ENCODE measurements around the gene EPN3.

EPN3 gene

DNA sequence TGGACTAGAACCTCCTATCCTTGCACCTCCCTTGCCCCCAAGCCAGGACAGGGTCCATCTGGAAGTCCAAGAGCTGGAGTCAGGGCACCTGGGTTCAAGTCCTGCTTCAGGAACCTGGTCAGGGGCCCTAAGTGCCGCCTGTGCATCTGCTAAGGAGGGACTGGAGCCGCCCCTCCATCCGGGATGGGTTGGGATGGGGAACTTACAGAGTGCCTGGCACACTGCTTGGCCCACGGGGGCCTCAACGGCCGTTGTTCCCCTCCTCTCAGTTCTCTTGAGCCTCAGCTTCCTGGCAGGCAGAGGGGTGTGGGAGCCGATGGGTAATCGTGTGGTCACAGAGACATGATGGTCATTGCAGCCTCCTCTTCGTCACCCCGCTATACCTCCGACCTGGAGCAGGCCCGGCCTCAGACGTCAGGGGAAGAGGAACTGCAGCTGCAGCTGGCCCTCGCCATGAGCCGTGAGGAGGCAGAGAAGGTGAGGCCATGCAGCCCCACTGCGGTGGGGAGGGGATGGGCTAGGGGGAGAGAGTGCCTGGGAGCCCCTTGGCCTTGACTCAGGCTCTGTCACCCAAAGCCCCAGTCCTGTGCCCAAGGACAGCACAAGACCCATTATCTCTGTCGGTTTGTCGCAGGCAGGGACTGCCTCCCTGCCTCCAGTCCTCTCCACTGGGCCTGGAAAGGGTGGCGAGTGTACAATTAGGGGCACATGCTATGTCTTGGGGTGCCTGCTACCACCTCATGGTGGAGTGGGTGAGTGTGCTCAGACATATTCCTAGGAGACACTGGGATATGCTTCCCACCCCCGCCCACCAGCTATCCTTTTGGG is 5.4 kb downstream of the EPN3 start:
- Histone ChIP-seq H3K9me3 (ENCODE audit: control insufficient read depth, low read depth, low read length) (no peaks in the 10 kb centered on the region), H3K36me3 (ENCODE audit: control insufficient read depth, low read depth, low read length) (no peaks in the 10 kb centered on the region), H3K27ac (ENCODE audit: low read length) (no peak overlapping the region), H3K27me3 (ENCODE audit: control insufficient read depth, insufficient read depth, low read length) (peaks cover 30% of the 10 kb centered on the region), H3K4me3 (ENCODE audit: low read length) (no peak overlapping the region), H3K9ac (ENCODE audit: low read length) (no peak overlapping the region), H3K4me1 (ENCODE audit: control insufficient read depth, low read depth, low read length) (peaks cover 17% of the 10 kb centered on the region)

- Histone ChIP-seq H3K4me1 (ENCODE audit: control insufficient read depth, low read depth, low read length) (peaks cover 16% of the 10 kb centered on the region), H3K36me3 (ENCODE audit: control insufficient read depth, low read depth, low read length) (no peaks in the 10 kb centered on the region), H3K9me3 (ENCODE audit: control insufficient read depth, low read depth, low read length) (no peaks in the 10 kb centered on the region), H3K4me3 (ENCODE audit: low read length) (no peak overlapping the region), H3K27me3 (ENCODE audit: control insufficient read depth, insufficient read depth, low read length) (peaks cover 21% of the 10 kb centered on the region), H3K27ac (ENCODE audit: low read length) (no peak overlapping the region), H3K9ac (ENCODE audit: low read length) (no peak overlapping the region)
Measured at GRCh38 chr17:50538549-50539410, 6.2 kb downstream of the EPN3 start.

GRCh38 chr17:50539762-50540559 is 7.4 kb downstream of the EPN3 start:
- Histone ChIP-seq H3K9me3 (ENCODE audit: control insufficient read depth, low read depth, low read length) (no peaks in the 10 kb centered on the region), H3K36me3 (ENCODE audit: control insufficient read depth, low read depth, low read length) (no peaks in the 10 kb centered on the region), H3K4me3 (ENCODE audit: low read length) (no peak overlapping the region), H3K4me1 (ENCODE audit: control insufficient read depth, low read depth, low read length) (peaks cover 16% of the 10 kb centered on the region), H3K9ac (ENCODE audit: low read length) (no peak overlapping the region), H3K27ac (ENCODE audit: low read length) (no peak overlapping the region), H3K27me3 (ENCODE audit: control insufficient read depth, insufficient read depth, low read length) (peaks cover 11% of the 10 kb centered on the region)

DNA sequence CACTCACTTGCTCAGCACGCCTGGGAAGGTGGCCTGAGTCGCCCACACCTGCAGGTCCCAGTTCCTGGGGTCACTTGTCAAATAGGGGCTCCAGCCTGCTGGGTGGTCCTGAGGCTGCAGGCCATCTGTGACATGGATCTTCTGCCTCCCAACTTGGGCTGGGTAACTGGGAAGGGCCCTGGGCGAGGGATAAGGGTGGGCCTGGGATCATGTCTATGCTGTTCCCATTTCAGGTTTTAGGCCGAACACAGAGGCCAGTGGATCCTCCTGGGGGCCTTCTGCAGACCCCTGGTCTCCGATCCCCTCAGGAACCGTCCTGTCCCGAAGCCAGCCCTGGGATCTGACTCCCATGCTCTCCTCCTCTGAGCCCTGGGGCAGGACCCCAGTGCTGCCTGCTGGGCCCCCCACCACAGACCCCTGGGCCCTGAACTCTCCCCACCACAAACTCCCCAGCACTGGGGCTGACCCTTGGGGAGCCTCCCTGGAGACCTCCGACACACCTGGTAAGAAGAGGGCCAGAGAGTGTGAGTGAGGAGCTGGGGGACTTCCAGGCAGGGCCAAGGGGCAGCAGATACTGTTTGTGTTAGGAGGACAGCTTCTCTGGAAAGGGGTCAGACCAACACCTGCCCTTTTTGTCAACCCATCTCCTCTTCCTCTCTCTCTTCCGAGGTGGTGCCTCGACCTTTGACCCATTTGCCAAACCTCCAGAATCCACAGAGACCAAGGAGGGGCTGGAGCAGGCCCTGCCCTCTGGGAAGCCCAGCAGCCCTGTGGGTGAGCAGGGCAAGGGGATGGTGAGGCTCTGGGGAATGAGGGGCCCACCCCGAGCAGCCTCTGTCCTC is 8.2 kb downstream of the EPN3 start:
- Histone ChIP-seq H3K4me1 (ENCODE audit: control insufficient read depth, low read depth, low read length) (peaks cover 16% of the 10 kb centered on the region), H3K36me3 (ENCODE audit: control insufficient read depth, low read depth, low read length) (no peaks in the 10 kb centered on the region), H3K9me3 (ENCODE audit: control insufficient read depth, low read depth, low read length) (no peaks in the 10 kb centered on the region), H3K27me3 (ENCODE audit: control insufficient read depth, insufficient read depth, low read length) (peaks cover 11% of the 10 kb centered on the region), H3K9ac (ENCODE audit: low read length) (no peak overlapping the region), H3K27ac (ENCODE audit: low read length) (no peak overlapping the region), H3K4me3 (ENCODE audit: low read length) (peak overlapping the region; percentile 84)

GRCh38 chr17:50541402-50541715 is 8.8 kb downstream of the EPN3 start:
- peaks cover 16% of the 10 kb centered on the region for H3K4me1 ChIP-seq (ENCODE audit: control insufficient read depth, low read depth, low read length)
- H3K36me3 ChIP-seq (ENCODE audit: control insufficient read depth, low read depth, low read length) = no peaks in the 10 kb centered on the region
- H3K9ac ChIP-seq (ENCODE audit: low read length) = peak overlapping the region; percentile 13
- peak overlapping the region; percentile 84 for H3K4me3 ChIP-seq (ENCODE audit: low read length)
- H3K27ac ChIP-seq (ENCODE audit: low read length) = no peak overlapping the region
- H3K27me3 ChIP-seq (ENCODE audit: control insufficient read depth, insufficient read depth, low read length) = peaks cover 11% of the 10 kb centered on the region
- H3K9me3 ChIP-seq (ENCODE audit: control insufficient read depth, low read depth, low read length) = no peaks in the 10 kb centered on the region

DNA sequence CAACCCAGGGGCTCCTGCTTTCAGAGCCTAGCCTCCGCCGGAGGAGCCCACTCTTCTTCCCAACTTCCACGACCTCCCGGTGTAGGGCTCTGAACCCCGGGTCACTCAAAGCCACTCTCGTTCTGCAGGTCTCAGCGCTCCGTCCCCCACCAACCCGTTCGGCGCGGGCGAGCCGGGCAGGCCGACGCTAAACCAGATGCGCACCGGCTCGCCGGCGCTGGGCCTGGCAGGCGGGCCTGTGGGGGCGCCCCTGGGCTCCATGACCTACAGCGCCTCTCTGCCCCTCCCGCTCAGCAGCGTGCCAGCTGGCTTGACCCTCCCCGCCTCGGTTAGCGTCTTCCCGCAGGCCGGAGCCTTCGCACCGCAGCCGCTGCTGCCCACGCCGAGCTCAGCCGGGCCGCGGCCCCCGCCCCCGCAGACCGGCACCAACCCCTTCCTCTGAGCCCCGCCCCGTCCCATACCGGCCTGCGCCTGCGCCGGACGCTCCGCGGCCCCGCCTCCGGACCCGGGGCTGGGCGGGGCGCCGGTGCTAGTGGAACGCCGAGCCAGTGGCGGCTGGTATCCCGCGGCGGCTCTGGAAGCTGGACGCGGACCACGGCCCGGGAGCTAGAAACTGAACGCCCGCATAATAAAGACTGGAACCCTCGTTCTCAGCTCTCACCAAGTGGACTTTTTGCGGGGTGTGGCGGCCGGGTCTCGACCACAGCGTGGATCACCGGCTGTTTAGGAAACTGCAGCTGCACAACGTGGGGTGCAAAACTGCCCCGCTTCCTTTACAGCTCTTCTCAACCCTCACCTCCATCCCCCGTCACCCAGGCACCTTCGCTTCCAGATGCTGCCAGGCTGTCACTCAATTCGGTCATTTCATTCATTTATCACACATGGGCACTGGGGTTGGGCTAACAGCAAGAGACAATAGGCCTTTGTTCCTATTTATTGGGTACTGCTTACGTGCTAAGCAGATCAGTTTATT is 9.5 kb downstream of the EPN3 start:
- Histone ChIP-seq H3K27ac (ENCODE audit: low read length) (no peak overlapping the region), H3K36me3 (ENCODE audit: control insufficient read depth, low read depth, low read length) (no peaks in the 10 kb centered on the region), H3K4me1 (ENCODE audit: control insufficient read depth, low read depth, low read length) (peaks cover 16% of the 10 kb centered on the region), H3K9me3 (ENCODE audit: control insufficient read depth, low read depth, low read length) (no peaks in the 10 kb centered on the region), H3K9ac (ENCODE audit: low read length) (peak overlapping the region; percentile 58), H3K4me3 (ENCODE audit: low read length) (peak overlapping the region; percentile 84), H3K27me3 (ENCODE audit: control insufficient read depth, insufficient read depth, low read length) (peaks cover 11% of the 10 kb centered on the region)

DNA sequence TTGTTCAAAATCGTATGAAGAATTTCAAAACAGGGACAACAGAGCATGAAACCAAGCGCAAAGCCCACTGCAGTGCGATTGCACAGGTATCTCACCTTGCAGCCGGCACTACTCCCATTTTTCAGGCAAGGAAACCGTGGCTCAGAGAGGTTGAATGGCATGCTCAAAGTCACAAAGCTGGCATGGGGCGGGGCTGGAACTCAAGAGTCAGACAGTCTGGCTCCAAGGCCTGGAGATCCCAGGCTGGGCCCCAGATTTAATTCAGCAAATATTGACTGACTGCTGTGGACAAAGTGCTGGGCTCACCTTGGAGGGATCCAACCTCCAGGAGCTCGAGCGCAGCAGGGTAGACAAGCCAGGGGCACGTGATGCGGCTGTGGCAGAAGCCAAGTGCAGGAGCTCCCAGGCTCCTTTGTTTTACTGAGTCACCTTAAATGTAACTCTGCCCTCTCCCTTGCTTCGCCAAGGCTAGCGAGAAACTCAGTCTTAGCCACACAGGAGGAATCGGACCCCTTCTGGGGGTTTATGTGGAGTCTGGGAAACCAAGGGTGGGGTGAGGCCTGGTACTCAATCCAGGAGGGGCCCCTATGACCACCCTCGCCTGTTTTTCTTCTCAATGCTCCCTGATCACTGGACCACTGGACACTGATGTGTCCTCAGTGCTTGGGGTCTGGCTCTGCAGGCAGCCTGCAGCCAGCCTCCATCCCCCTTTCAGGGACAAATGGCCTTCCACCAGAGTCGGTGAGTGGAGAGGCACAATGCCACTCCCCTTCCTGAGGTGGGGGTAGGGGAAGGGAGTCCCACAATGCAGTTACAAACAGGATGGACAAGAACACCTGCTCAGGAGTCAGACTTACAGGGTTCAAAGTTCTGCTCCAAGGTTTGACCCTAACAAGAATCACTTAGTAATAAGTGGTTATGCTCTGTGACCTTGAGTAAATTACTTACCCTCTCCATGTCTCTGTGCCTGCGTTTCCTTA is 10.6 kb downstream of the EPN3 start:
- Histone ChIP-seq H3K4me3 (ENCODE audit: low read length) (peak overlapping the region; percentile 84), H3K9me3 (ENCODE audit: control insufficient read depth, low read depth, low read length) (no peaks in the 10 kb centered on the region), H3K36me3 (ENCODE audit: control insufficient read depth, low read depth, low read length) (no peaks in the 10 kb centered on the region), H3K4me1 (ENCODE audit: control insufficient read depth, low read depth, low read length) (peaks cover 20% of the 10 kb centered on the region), H3K27me3 (ENCODE audit: control insufficient read depth, insufficient read depth, low read length) (peaks cover 11% of the 10 kb centered on the region), H3K9ac (ENCODE audit: low read length) (no peak overlapping the region), H3K27ac (ENCODE audit: low read length) (no peak overlapping the region)

GRCh38 chr17:50544516-50544915 is 12.0 kb downstream of the EPN3 start:
- H3K9me3 ChIP-seq (ENCODE audit: control insufficient read depth, low read depth, low read length) = no peaks in the 10 kb centered on the region
- H3K36me3 ChIP-seq (ENCODE audit: control insufficient read depth, low read depth, low read length) = no peaks in the 10 kb centered on the region
- no peak overlapping the region for H3K4me3 ChIP-seq (ENCODE audit: low read length)
- no peak overlapping the region for H3K27ac ChIP-seq (ENCODE audit: low read length)
- H3K27me3 ChIP-seq (ENCODE audit: control insufficient read depth, insufficient read depth, low read length) = peaks cover 11% of the 10 kb centered on the region
- peaks cover 20% of the 10 kb centered on the region for H3K4me1 ChIP-seq (ENCODE audit: control insufficient read depth, low read depth, low read length)
- no peak overlapping the region for H3K9ac ChIP-seq (ENCODE audit: low read length)

GRCh38 chr17:50545311-50545710 is 12.8 kb downstream of the EPN3 start:
- H3K4me1 ChIP-seq (ENCODE audit: control insufficient read depth, low read depth, low read length) = peaks cover 20% of the 10 kb centered on the region
- peaks cover 11% of the 10 kb centered on the region for H3K27me3 ChIP-seq (ENCODE audit: control insufficient read depth, insufficient read depth, low read length)

More at GRCh38 chr17:50545311-50545710, 12.8 kb downstream of the EPN3 start:
- H3K9me3 ChIP-seq (ENCODE audit: control insufficient read depth, low read depth, low read length) = no peaks in the 10 kb centered on the region
- H3K4me3 ChIP-seq (ENCODE audit: low read length) = no peak overlapping the region
- no peaks in the 10 kb centered on the region for H3K36me3 ChIP-seq (ENCODE audit: control insufficient read depth, low read depth, low read length)
- H3K9ac ChIP-seq (ENCODE audit: low read length) = no peak overlapping the region
- no peak overlapping the region for H3K27ac ChIP-seq (ENCODE audit: low read length)

All from iPS-18a (cell line).